Stimulated activated CD8-positive, alpha-beta memory T cell treated with anti-CD3 and anti-CD28 coated beads, Interleukin-2, amount 100 ng/mL, for 48 hours (primary cell): Measurements from ENCODE around the gene EVI5.
"Not testable (repeated sequence)": the region's sequence is repeated elsewhere in the genome, so short reads cannot be mapped to it uniquely, and the experiment has no call there.

Experiments used
- DNase-seq, 2 donors: peaks; one replicate each; pipeline ENCODE4 v3.0.0-alpha.2; 2020; ENCODE audit warnings: low read depth in 2 of 2

EVI5 gene

GRCh38 chr1:92695104-92695503, 89.8 kb downstream of the EVI5 start:
- DNase-seq: no peak

GRCh38 chr1:92691925-92692324, 93.0 kb downstream of the EVI5 start:
- DNase-seq: no peak

- no peak for DNase-seq
Observed at GRCh38 chr1:92690212-92690906, 94.5 kb downstream of the EVI5 start.

- no peak for DNase-seq
Observed at GRCh38 chr1:92679980-92680379, 104.9 kb downstream of the EVI5 start.

- no peak for DNase-seq
Observed at GRCh38 chr1:92663775-92664174, 121.1 kb downstream of the EVI5 start.

GRCh38 chr1:92662048-92662447, 122.9 kb downstream of the EVI5 start:
- no peak for DNase-seq

GRCh38 chr1:92657701-92658100, 127.2 kb downstream of the EVI5 start:
- DNase-seq: no peak

- no peak for DNase-seq
Observed at GRCh38 chr1:92655197-92655801, 129.6 kb downstream of the EVI5 start.

- DNase-seq: no peak
Observed at GRCh38 chr1:92653605-92654381, 131.1 kb downstream of the EVI5 start.

- not testable (repeated sequence) for DNase-seq
Observed at GRCh38 chr1:92640686-92641085, 144.2 kb downstream of the EVI5 start.

GRCh38 chr1:92638498-92638897, 146.4 kb downstream of the EVI5 start:
- DNase-seq: no peak

- DNase-seq: not testable (repeated sequence)
Observed at GRCh38 chr1:92635203-92635602, 149.7 kb downstream of the EVI5 start.

- no peak for DNase-seq
Observed at GRCh38 chr1:92623187-92623778, 161.6 kb downstream of the EVI5 start.

- no peak for DNase-seq
Observed at GRCh38 chr1:92619466-92620189, 165.3 kb downstream of the EVI5 start.

- no peak for DNase-seq
Observed at GRCh38 chr1:92601044-92601443, 183.9 kb downstream of the EVI5 start.

GRCh38 chr1:92599184-92599583, 185.7 kb downstream of the EVI5 start:
- DNase-seq: no peak

GRCh38 chr1:92589361-92589760, 195.5 kb downstream of the EVI5 start:
- DNase-seq: not testable (repeated sequence)

GRCh38 chr1:92587445-92587844, 197.5 kb downstream of the EVI5 start:
- no peak for DNase-seq

GRCh38 chr1:92585831-92586230, 199.1 kb downstream of the EVI5 start:
- DNase-seq: no peak

GRCh38 chr1:92584810-92585209, 200.1 kb downstream of the EVI5 start:
- DNase-seq: not testable (repeated sequence)

GRCh38 chr1:92583821-92584760, 200.8 kb downstream of the EVI5 start:
- DNase-seq: no peak
